Dedifferentiated amniotic fluid mesenchymal stem cell (primary cell): ENCODE results near the gene PEMT.

ENCODE experiments used
- DNase-seq: peaks from one replicate; pipeline ENCODE4 v3.0.0-alpha.2; 2016; ENCODE audit errors: extremely low spot score

The PEMT gene

GRCh38 chr17:17535957-17536356 lies 55.6 kb downstream of the PEMT start:
- DNase-seq, result no peak

- no peak for DNase-seq
Observed at GRCh38 chr17:17533901-17534441, 57.5 kb downstream of the PEMT start.

- no peak for DNase-seq
Observed at GRCh38 chr17:17532991-17533390, 58.5 kb downstream of the PEMT start.

GRCh38 chr17:17531156-17531555 lies 60.4 kb downstream of the PEMT start:
- no peak for DNase-seq

GRCh38 chr17:17528696-17529652 lies 62.5 kb downstream of the PEMT start:
- no peak for DNase-seq

GRCh38 chr17:17527956-17528500 lies 63.5 kb downstream of the PEMT start:
- DNase-seq, result no peak

- DNase-seq, result no peak
Observed at GRCh38 chr17:17527534-17527933, 64.0 kb downstream of the PEMT start.

GRCh38 chr17:17526369-17526768 lies 65.1 kb downstream of the PEMT start:
- DNase-seq, result no peak

GRCh38 chr17:17525956-17526355 lies 65.6 kb downstream of the PEMT start:
- no peak for DNase-seq

- no peak for DNase-seq
Observed at GRCh38 chr17:17525311-17525710, 66.2 kb downstream of the PEMT start.

- DNase-seq, result no peak
Observed at GRCh38 chr17:17523731-17524490, 67.6 kb downstream of the PEMT start.

GRCh38 chr17:17523001-17523730 lies 68.3 kb downstream of the PEMT start:
- DNase-seq, result no peak

- no peak for DNase-seq
Observed at GRCh38 chr17:17520599-17521232, 70.8 kb downstream of the PEMT start.

- DNase-seq, result no peak
Observed at GRCh38 chr17:17519886-17520285, 71.6 kb downstream of the PEMT start.

GRCh38 chr17:17518951-17519350 lies 72.6 kb downstream of the PEMT start:
- DNase-seq, result no peak

GRCh38 chr17:17518014-17518413 lies 73.5 kb downstream of the PEMT start:
- no peak for DNase-seq

- DNase-seq, result no peak
Observed at GRCh38 chr17:17516941-17517720, 74.4 kb downstream of the PEMT start.

- no peak for DNase-seq
Observed at GRCh38 chr17:17515934-17516930, 75.3 kb downstream of the PEMT start.
